A549 treated with GW870086 at 1 μM for 4 hours (cell line): ENCODE results near the gene CST8. TPM values are rescaled to one million over a fixed set of nuclear protein-coding genes. Genes with fewer than 3 reads are reported as not detected.

Experiments used
- total RNA-seq: library from RNA; stranded (reverse); fragments of 200-300 nt; extraction: Qiagen RNA extraction; gene quantifications from 5 replicates; pipeline ENCODE4 v1.2.3, GENCODE V29; 2022; ENCODE audit warnings: low read depth

The CST8 gene
- total RNA-seq: not detected in 5 replicates

GRCh38 chr20:23490817-23491216 lies at the start of gene CST8:
Gene CST8 (plus strand): TSS chr20:23491117. CDS start chr20:23491668, 551 bp downstream.

GRCh38 chr20:23452776-23453175 lies 38.1 kb upstream of the CST8 start, which contains the start of gene CST11:
Gene CST11 (minus strand): TSS chr20:23452876. CDS start chr20:23452811, 65 bp downstream.

Other genes starting within 250 kb of the CST8 start
- 57.8 to 68.2 TPM (median 65.5 TPM) in 5 replicates for gene NXT1, start 140.3 kb upstream of the CST8 start, total RNA-seq
- gene GZF1, start 128.9 kb upstream of the CST8 start, total RNA-seq: 8.7 to 12.0 TPM (median 9.8 TPM) in 5 replicates
- 2.3 to 3.9 TPM (median 3.1 TPM) in 5 replicates for gene NAPB, start 69.6 kb upstream of the CST8 start, total RNA-seq
- not detected in 5 replicates for gene CSTL1, start 51.4 kb upstream of the CST8 start, total RNA-seq
- gene CST11, start 38.2 kb upstream of the CST8 start, total RNA-seq: not detected in 5 replicates
- not detected in 5 replicates for gene CST9L, start 77.4 kb downstream of the CST8 start, total RNA-seq
- gene CST9, start 114.8 kb downstream of the CST8 start, total RNA-seq: not detected in 5 replicates
- 267 to 420 TPM (median 398 TPM) in 5 replicates for gene CST3, start 146.8 kb downstream of the CST8 start, total RNA-seq
- gene CST4, start 197.9 kb downstream of the CST8 start, total RNA-seq: not detected in 5 replicates